GM21717 (cell line): ENCODE data around the gene HOXB1.

ENCODE experiments used
- ATAC-seq: cut with Tn5 transposase; IDR thresholded peaks from one replicate; pipeline ENCODE4 v1.9.1; 2021; ENCODE audit warnings: mild to moderate bottlenecking, moderate library complexity; ENCODE audit not compliant: unreplicated experiment

Gene HOXB1

DNA sequence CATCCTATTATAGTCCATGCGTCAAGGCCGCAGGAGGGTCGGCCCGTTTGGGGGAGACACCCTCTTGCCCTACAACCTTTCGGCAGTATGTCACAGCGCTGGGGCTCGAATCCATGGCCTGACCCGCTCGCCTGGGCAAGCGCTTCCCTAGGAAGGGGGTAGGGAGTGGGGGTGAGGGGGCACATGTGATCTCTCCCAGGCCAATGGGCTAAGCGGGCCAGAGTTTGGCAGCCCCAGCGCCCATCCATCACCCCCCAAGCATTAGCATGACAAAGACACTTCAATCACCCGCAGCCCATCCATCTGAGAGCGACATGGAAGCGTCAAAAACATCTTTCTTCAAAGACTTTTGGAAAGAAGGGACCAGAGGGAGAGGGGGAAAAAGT lies at the start of gene HOXB1:
HOXB1 (minus strand) TSS at position 125 of the 386 bp plus-strand sequence; CDS start at position 18, 107 bp downstream.
- ATAC-seq = no peak

GRCh38 chr17:48579760-48580554 lies 49.1 kb upstream of the HOXB1 start:
- ATAC-seq = no peak

DNA sequence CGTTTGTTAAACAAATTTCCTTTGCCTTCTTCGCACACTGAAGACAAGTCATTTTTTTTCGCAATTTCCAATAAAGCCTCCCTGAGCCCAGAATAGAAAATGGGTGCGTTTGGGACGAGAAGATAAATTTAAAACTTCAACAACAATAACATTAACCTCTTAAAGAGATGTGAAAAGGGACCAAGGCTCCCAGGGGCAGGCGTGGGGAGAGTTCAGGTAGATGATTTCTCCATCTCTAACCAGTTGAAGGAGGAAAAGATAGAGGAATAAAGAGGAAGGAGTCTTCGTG lies 48.6 kb upstream of the HOXB1 start:
- ATAC-seq = no peak

GRCh38 chr17:48578616-48579470 lies 48.0 kb upstream of the HOXB1 start:
- ATAC-seq = no peak

DNA sequence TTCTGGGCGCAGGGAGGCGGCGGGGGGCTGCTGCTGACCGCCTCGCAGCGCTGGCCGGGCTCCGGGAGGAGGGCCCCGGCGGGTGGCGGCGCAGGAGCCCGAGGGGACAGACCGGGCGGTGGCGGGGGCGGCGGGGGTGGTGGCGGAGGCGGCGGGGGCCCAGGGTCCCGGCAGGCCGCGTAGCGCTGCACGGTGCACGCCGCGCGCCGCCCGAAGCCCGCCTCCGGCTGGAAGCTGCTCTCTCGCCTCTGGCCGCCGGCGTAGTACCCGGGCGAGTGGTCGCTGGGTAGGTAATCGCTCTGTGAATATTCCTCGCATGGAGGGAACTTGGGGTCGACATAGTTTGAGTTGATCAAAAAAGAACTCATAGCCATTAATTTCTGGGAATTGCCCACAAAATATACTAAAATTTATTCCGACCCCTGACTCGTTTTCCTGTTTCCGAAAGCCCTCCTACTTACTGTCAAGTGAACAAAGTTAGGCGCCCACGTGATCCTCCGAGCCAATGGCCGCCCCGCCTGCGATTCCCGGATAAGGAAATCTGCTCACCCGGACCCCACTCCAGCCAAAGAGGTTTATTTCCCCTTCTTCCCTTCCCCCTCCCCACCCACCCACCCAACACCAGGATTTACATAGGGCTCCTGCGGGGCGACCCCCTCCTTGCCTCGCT lies 47.3 kb upstream of the HOXB1 start, which contains the start of gene HOXB4:
HOXB4 (minus strand) TSS at position 405 of the 670 bp plus-strand sequence; CDS start at position 374, 31 bp downstream.
- ATAC-seq = no peak

DNA sequence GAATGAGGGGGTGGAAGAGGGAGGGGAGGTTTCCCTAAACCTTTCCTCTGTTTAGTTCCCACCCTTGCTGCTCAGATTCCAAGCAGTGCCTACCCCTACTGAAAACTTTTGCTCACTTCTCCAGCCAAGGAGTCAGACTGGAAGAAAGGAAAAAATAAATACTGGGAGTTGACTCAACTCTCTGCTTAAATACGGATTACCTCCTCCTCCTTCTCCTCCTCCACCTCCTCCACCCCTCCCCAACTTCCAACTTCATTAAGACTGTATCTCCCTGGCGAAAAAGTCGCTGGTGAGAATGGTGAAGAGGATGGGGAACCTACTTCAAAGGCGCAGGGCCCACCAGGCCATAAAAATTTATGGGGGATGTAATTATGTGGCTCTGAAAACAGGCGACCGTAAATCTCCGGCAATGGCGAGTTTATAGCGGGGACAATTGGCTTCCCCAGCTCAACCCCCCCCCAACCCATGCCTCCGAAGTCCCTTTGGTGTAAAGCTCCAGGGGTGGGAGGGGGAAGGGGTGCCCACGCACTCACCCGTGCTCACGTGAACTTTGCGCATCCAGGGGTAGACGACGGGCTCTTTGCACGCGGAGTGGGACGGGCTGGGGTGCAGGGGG lies 46.6 kb upstream of the HOXB1 start:
- ATAC-seq = no peak

DNA sequence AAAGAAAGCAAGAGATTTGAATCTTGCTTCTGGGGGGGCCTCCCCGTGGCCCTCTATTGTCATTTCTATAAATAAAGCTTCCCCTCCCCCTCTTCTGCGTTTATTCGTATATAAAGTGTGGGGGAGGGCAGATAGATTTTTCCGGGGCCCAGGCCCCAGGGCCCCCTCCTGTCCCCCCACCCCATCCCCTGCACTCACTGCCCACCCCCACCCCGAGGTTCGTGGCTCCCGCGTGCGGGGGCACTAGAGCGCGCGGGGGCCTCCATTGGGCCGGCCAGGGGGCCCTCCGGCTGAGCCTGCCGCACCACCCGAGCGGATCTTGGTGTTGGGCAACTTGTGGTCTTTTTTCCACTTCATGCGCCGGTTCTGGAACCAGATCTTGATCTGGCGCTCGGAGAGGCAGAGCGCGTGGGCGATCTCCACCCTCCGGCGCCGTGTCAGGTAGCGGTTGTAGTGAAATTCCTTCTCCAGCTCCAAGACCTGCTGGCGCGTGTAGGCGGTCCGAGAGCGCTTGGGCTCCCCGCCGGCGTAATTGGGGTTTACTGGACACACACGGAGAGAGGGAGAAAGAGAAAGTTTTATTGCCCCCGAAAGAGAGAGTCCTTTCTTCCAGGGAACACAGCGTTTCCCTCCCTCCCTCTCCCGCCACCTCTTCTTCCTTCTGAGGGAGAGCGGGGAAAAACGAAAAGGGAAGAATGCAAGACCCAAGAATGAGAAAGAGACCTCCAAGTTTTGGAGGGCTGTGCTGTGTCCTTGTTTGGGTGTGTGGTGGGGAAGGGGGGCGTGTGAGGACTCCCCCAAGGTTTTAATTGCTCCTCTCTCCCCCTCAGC lies 45.9 kb upstream of the HOXB1 start:
- no peak for ATAC-seq

DNA sequence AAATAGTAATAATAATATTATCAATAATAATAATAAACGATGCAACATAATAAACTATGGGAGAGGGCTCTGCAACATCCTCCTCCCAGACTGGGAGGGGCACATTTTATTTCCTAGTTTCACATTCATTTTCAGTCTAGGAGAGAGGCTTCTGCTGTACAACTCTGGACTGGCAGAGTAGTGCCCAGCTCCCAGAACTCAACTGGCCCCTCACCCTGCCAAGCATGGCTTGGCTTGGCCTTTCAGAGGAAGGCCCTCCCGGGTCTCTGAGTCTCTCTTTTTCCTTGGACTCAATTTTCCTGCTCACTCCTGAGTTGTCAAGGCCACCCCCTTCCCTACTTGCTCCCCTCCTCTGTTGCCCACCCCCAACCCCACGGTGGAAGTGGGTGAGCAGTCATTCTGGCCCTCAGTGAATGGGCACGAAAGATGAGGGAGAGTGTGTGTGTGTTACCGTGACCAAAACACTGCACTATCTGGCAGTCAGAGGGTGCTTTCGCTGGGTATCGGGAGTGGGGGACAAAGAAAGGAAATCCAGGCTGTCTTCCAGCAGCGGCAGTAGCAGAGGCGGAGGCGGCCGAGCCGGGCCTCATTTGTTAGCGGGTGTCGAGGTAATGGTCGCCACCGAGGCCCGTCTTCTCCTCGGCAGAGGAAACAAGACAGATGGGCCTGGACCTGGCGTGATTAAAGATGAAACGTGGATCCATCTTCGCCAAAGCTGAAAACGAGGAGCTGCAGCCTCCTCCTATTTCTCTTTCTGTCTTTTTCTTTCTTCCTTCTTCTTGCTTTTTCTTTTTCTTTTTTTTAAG lies 45.1 kb upstream of the HOXB1 start:
- no peak for ATAC-seq

- no peak for ATAC-seq
These were observed 44.3 kb upstream of the HOXB1 start for GRCh38 chr17:48575066-48575582.

DNA sequence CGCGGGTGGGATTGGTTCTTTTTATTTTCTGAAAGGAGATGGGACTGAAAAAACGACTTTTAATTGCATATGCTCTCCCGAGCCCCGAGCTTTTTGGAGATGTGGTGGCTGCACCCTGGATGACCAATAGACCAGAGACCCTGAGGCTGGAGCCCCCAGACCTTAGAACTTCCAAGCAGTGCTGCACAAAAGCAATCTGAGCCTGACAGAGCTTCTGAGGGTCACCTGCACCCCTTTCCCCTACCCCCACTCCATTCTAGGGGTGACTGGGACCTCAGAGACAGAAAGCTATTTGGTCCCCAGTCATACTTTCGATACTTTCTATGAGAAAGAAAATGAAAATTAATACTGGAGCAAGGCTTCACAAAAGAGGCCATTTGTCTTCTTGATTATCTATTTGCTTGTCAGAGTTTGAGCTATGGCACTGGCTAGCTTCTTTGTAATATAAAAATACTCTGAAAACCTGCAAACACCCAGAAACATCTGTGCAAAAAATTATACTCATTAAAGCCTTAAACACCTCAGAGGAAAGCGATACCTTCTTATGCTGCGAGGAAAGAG lies 43.8 kb upstream of the HOXB1 start:
- ATAC-seq = no peak

GRCh38 chr17:48571826-48572417 lies 41.1 kb upstream of the HOXB1 start:
- no peak for ATAC-seq

- no peak for ATAC-seq
These were observed 40.4 kb upstream of the HOXB1 start for GRCh38 chr17:48571024-48571818.

- ATAC-seq = no peak
These were observed 39.7 kb upstream of the HOXB1 start for GRCh38 chr17:48570325-48571023.

GRCh38 chr17:48569674-48570324 lies 39.0 kb upstream of the HOXB1 start:
- no peak for ATAC-seq

GRCh38 chr17:48569240-48569582 lies 38.4 kb upstream of the HOXB1 start:
- no peak for ATAC-seq

DNA sequence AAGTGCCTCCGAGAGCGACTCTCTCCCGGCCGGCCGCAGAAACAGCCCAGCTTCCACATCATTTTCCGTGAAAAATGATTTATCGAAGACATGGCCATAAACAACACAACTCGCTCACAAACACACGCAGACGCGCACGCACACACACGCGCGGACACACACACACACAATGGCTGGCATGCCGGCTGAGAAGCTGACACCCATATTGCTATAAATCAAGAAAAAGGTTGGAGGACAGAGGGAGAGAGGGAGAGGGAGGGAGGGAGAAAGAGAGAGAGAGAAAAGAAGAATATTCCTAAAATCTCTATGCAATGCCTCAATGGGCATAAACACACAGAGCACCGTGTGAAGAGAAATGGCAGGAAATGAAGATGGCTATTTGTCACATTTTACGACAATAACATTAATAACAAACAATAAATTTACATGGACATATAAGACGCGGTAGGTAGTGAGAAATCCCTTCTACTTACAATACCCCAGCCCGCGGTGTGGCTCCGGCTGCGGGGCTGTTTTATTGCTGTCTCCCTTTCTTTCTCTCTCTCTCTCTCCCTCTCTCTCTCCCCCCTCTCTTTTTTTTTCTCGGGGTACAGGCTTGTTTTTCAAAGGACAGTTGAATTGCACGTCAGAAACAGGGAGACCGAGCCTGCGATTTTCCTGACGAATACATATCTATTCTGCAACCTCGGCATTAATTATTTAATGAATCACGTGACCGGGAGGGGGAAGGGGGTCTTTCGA lies 37.9 kb upstream of the HOXB1 start:
- no peak for ATAC-seq
